NCI-H446 (cell line): ENCODE measurements around the gene MAFB.

Experiments
- DNase-seq, 2 experiments: peaks; one replicate each; lab custom pipeline; 2025; lab: John Stamatoyannopoulos, UW

The MAFB gene

DNA sequence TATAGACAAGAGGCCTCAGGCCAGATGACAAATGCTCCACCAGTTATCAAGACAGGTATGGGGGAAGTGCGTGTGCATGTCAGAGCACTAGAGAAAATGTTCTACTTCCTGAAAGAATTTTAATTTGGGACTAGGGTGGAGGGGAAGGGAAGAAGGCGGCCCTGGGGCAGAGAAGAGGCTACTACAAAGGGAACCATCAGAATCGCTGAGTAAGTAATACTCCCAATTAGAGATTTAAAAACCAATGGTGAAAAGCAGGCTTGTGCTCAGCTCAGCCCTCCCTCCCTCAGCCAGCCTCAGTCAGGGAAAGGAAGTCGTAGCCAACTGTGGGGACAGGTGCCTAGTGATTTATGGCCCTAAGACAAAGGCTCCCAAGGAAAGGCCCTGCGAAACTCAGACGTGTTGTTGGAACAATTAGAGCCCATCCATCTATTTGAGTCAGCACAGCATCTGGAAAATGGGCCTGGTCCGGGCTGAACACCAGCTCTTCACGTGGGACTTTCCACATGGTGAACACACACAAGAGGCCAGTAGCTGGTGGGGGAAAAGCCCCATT lies 15.0 kb upstream of the MAFB start:
- no peak for DNase-seq

DNA sequence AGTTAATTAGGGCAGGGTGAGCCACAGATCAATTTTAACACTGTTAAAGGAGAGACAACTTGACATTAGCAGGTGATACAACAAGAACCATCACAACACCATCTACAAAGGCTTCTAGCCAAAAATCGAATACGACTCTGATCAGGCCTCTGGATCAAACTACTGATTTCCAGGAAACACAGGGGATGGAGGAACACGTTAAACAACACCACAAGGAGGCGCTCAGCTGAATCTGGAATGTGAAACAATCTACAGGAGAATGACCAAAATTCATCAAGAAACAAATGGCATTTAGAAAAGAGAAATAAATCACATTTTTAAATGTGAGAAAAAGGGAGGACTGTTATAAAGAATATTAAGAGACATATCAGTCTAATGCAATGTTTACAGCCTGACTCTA lies 13.5 kb upstream of the MAFB start:
- DNase-seq: no peak

DNA sequence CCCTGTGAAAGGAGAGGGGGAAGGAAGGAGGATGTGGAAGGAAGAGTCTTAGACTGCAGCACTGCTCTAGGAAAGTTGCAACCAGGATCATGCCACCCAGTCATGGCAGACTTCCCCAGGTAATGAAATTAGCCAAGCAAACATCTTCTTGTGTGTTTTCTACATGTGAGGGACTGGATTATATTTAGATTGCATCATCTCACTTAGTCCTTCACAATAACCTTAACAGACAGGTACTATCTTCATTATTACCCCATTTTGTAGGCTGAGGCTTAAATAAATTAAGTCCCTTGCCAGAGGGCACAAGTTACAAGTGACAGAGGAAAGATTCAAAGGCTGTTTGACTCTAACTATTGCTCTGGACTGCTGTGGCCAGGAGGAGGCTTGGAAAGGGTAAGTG lies 9.7 kb upstream of the MAFB start:
- DNase-seq: no peak

DNA sequence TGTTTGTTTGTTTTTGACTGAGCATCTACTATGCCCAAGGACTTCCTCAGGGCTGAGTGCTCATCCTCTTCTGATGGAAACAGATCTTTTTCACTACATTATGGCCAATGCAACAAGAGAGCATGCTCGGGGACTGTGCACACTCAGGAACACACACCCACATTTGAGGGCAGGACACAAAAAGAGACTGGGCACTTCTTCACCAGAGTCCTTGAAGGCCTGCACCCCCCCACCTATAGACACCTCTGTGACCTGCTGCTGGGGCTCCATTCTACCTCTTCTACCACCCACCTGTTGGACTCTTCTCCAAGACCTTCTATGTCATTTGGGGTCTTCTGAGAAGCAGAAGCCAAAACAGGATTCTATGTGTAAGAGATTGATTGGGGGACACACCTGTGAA lies 9.2 kb upstream of the MAFB start:
- no peak for DNase-seq

DNA sequence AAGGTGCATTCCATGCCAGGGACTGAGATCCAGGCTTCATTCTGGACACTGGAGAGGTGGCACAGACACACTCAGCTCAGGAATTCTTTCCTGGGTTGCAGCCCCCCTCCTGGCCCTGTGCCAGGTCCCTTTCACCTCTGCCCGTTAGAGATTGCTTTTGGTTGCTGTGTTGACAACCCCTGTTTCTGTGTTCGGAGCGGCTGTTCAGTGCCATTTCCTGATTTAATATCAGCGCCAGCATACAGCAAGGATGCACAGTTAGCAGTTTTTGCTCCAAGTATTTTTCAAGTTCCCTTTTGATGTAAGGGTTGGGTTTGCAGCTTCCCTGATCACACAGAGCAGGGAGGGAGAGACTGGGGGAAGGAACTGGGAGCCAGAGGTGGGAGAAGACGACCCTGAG lies 8.5 kb upstream of the MAFB start:
- no peak for DNase-seq

DNA sequence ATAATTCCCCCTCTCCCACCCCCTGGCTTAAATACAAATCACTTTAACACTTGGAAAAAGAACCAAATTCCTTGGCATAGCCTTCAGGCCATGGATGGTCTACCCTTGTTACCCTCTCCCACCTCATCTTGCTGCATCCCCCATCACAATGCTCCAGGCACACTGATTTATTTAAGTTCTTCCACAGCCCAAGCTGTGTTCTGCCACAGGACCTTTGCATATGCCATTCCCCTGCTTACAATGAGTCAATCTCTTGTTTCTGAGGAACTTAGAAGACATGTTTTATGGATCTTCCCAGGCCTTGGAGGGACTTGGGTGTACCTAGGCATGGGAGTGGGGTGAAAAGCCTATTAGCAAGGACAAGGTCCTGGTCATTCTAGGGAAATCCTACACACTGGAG lies 6.2 kb upstream of the MAFB start:
- no peak for DNase-seq

DNA sequence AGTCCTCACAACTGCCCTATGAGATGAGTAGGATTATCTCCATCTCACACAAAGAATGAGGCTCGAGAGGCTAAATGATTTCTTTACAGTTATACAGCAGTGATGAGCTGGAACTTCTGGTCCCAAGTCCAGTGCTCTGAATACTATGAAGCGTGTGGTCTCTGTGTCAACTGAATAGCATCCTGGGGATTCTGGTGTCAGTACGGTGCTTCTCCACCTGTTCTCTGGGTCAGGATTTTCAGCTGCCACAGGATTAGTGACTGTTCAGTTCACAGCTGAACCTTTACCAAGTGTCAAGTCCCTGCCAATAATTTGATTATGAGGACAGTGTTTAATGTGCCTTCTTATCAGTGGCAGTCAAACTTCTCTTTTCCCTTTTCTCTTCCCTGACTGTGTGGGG lies 5.2 kb upstream of the MAFB start:
- DNase-seq: no peak

DNA sequence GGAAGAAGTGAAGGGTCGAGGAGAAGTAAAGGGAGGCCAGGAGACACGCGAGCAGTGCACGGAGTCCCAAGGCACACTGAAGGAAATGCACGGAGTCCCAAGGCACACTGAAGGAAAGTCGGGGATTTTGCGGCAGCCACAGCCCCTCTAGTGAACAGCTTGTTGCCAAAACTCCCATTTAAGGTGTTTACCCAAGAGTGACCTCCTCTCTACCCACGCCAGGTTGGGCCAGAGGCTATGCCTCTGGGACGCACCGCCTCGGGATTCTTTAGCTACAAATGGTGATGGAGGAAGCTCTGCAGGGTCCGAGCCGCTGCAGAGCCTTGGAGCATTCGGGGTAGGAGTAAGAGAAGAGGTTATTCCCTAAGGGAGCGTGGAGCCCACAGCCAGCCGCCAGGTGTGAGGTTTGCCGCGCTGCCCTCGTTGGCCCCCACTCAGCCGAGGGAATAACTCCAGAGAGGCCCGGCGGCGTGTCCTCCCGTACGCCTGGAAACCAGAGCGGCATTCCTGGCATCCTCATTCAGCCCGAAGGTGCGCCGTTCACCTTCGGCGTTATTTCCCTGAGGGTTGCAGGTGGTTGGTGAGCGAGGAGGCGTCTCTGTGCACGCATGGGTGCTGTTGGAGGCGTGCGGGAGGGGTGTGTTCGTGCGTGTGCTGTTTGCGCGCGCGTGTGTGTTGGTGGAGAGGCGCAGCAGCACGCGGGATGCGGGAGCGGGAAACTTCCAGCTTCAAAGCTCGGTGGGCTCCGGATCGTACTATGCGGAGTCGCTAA lies 3.4 kb upstream of the MAFB start:
- no peak for DNase-seq

DNA sequence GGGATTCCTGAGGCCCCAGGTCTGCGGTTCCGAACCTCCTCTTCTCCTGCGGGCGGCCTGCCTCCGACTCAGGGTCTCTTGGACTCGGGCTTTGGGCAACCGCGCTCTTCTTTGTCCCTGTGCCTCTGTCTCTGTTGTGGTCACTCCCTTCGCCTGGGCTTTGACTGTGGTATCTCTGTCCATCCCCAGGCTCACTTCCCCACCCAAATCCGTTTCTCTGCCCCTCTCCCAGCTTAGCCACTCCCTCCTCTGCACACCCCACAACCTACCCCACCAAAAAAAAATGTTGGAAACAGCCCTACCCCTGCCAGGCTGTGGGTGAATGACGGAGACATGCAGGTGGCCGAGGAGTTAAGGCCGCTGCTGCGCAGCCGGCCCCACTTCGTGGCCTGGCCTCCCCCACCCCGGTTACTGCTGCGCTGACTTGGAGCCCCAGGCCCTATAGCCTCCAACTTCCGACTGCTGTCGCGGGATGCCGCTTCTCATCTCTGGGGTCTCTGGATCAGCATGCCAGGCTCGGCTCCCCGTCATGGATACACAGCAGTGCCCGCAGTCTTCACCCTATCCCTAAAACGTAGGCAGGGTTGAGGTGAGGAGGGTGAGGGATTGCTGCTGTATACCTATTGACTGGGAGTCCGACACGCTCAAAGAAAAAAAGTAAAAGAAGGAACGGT lies 2.7 kb upstream of the MAFB start:
- DNase-seq: no peak

DNA sequence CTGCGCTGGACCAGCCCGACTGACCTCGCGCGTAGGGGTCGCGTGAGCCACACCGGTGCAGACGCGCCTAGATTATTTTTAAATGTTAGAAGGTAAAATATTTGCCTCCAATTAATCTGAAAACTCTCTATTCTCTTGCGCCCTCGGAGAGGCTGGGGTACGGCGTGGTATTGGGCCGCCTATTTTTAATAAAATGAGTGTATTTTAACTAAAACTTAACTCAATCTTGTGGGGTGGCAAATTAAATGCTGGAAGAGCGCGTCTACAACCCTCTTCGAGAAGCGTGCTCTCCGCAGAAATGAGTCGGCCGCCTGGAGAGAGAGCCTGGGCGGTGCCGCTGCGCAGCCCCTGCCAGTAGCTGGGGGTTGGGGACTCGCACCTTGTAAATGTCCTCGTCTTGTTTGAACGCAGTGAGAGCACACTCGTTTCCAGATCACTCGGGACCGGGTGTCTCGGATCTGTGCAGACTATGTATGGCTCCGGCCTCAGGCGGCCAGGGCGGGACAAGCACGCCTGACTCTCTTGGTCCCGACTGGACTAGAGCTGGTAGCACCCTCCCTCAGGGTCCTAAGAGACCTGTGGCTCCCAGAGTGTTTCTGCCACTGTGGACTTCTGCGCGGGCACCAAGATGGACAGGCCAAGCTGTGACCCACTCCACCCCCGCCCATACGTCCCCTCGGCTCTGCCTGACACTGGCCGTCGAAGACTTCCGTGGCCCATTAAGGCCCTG lies 2.0 kb upstream of the MAFB start:
- DNase-seq: no peak

DNA sequence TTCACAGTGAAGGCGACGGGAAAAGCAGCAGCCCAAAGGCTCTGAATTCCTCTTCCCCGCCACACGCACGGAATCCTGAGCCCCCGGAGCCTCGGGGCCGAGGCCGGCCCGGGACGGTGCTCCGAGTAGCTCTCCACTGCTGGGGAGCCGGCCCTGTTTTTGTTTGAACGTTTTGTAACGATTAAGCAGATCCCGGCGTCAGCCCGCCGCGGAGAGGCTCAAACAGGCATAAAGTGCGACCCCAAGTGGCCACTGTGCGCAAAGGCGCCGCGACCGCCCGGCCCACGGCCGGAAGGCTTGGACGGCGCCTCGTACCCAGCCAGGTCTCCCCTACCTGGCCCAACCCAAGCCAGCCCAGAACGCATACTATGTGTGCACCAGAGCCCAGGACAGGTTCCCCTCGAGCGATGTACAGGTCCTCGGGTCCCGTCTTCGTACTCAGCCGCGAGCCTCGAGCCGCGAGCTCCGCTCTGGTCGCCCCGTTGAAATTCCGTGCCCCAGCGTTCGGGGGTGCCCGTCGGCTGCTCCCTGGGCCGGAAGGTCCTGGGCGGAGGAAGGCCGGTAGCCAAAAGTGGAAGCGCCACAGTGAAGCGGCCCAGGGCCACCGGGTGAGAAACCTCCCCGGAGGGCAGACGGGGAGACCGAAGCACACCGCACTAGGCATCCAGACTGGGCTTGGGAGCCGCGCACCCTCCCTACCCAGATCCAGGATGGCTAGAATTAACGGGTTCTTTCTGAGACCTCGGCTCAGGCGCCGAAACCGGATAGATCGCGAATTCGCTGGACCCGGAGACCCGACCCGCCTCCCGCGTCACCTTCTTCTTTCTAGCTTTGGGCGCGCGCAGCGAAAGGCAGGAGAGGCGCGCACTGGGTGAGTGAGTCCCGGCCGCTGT lies 1.2 kb upstream of the MAFB start:
- peak; percentile 90 to 93 for DNase-seq

DNA sequence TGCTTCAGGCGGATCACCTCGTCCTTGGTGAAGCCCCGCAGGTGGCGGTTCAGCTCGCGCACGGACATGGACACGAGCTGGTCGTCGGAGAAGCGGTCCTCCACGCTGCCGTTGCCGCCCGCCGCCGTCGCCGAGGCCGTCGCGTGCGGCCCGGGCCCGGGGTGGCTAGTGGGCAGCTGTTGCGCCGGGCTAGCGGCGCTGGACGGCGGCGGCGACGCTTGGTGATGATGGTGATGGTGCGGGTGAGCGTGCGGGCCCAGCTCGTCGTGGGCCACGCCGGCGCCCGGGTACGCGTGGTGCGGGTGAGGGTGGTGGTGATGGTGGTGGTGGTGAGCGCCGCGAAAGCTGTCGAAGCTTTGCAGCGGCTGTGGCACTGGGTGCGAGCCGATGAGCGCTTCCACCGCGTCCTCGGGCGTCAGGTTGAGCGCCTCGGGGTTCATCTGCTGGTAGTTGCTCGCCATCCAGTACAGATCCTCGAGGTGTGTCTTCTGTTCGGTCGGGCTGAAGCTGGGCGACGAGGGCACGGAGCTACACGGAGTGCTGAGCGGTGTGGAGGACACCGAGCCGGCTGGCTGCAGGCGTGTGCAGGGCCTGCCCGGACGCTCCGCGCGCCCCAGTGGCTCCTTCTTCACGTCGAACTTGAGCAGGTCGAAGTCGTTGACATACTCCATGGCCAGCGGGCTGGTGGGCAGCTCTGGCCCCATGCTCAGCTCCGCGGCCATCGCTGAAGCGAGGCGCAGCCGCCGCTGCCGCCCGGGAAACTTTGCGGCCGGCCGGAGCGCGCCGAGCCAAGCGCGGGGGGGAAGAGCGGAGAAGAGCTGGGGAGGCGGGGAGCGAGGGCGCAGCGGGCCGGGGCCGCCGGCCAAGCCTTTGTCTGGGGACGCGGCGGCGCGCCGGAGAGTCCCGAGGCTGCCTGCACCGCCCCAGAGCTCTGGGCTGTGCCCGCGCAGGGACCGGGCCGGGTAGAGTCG lies 622 bp downstream of the MAFB start:
- DNase-seq: no peak

DNA sequence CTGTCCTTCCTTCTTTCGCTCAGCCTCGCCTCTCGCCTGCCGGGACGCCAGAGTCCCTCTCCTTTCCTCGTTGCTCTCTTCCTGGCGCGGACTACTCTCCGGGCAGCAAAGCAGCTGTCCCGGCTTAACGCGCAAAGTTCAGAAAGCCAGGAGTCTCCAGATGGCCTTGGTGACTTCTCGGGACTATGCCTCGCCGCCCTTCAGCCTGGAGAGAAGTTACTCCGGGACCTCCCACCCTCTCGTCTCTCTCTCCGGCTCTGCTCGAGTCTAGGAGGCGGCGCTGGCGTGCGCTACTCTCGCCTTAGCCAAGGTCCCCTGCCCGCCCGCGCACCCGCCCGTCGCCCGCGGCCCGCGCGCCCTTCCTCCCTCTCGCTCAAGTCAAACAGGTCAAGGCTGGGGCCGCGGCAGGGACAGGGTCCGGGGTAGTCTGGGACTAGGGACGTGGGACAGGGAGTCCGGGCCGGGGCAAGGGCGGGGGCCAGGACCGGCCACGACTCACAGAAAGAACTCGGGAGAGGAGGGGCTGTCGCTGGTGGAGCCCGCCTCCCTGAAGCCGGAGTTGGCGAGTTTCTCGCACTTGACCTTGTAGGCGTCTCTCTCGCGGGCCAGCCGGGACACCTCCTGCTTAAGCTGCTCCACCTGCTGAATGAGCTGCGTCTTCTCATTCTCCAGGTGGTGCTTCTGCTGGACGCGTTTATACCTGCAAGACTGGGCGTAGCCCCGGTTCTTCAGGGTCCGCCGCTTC lies 1.5 kb downstream of the MAFB start:
- peak; percentile 34 to 63 for DNase-seq

DNA sequence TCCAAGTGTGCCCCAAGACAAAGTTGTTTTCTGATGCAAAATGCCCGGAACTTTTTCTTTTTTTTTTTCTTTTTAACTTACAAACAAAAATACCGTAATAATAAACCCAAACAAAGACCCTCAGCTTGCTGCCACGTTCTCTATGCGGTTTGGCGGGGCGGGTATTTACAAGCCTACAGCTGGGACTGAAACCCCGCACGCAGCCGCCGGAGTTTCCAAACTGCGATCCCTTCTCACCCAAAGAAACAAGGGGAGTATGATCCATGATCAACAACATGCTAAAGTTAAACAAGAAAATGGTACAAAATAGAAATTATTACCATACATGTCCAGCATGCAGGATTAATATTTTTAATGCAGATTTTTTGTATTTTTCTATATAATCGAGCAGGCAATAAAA lies 2.1 kb downstream of the MAFB start:
- no peak for DNase-seq

DNA sequence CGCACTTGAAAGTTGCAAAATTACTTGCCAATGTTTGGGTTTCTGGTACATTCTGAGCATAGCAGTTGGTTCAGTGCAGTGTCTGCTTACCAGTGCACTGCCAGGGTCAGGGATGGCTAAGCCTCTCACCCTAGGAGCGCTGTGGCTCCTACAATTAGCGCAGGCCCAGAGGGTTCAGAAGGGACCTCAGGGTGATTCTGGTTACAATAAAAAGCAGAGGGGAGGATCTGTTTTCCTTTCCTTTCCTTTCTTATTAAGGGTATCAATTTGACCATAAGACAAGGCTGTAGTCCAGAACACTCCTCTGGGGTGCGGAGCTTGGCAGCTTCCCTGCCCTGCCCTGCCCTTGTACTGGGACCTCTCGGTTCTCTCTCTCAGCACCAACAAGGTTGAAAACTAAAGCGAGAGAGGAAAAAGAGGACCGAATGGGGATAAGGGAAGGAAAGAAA lies 2.6 kb downstream of the MAFB start:
- DNase-seq: no peak

DNA sequence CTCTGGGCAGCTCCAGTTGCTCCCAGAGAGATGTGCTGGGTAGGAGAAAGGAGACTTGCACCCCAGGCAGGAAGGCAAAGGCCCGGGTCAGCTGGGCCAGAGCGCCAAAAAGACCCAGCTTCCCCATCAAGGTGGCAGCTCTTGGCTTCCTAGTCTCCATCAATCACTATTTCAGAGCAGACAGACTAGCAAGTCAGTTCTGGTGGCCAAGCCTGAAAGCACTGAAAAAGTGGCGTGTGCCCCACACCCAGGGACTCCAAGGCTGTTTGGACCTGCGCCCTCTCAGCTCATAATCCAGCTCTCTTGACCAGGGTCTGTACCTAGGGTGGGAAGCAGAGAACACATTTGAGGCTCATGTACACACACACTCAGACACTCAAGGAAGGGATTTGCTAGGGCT lies 3.7 kb downstream of the MAFB start:
- no peak for DNase-seq

DNA sequence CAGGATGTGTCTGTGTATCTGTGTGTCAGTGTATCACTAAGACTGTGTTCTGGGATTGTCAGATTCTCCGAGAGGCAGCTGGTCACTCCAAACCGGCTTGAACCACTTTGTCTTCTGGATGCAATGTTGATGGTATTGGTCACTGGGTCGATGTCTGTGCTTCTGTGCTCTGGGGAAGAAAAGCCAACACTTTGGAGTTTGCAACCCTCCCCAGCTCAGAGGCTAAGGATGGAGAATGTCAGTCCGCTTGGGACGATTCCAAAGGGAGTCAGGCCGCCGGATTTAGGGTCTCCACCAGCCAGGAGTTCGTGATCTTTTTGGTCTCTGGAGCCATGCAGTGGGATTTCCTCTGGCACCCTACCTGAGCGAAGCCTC lies 5.2 kb downstream of the MAFB start:
- DNase-seq: no peak

DNA sequence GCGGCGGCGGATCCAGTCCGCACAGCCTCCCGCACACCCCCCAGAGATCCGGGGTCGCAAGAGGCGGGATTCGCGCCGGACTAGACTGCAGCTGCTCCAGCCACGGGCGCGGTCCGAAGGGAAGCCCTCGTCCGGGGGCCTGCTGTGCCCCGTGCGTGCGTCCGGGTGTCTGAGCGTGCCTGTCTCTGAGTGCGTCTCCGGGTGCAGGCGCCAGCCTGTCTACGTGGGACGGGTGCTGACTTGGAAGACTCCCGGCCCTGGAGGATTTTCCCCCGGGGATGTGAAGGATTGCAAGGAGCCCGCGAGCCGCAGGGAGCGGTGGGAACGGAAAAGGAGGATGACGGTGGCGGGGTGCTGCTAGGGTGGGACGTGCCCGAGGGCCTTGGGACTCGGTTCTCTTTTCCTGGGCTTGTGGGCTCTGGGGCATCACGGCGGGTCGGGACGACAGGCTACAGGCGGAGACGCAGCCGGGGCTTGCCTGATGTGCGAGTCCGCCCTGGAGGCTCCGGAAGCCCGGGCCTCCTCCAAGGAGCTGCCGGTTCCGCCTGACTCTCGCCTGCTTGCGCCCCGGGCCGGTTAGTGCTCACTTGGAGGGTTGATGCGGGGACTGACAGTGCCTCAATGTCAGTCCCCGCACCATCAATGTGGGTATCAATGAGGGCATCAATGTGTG lies 5.7 kb downstream of the MAFB start:
- no peak for DNase-seq
